NCI-H524 (cell line): ENCODE measurements around the gene GNPTG.

Source experiments
- DNase-seq, 2 experiments: peaks; one replicate each; lab custom pipeline; 2025; lab: John Stamatoyannopoulos, UW

GNPTG gene

DNA sequence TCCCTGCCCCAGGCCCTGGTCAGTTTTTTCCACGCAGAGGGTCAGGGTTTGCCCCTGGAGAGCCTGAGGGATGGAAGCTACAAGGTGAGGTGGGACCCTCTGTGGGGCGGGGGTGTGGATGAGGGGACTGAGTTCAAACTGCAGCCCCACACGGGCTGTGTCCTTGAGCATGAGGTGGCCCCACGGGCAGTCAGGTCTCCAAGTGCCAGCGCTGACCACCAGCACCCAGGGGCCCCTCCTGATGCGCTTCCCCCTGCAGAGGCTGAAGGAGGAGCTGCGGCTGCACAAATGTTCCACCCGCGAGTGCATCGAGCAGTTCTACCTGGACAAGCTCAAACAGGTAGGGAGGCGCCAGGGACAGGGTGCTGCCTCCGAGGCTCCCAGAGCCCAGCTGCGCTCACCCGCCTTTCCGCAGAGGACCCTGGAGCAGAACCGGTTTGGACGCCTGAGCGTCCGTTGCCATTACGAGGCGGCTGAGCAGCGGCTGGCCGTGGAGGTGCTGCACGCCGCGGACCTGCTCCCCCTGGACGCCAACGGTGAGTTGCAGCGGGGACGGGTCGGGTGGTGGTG is 4.4 kb upstream of the GNPTG start:
- DNase-seq: no peak

GRCh38 chr16:1347962-1348361 is 3.8 kb upstream of the GNPTG start:
- DNase-seq: no peak

DNA sequence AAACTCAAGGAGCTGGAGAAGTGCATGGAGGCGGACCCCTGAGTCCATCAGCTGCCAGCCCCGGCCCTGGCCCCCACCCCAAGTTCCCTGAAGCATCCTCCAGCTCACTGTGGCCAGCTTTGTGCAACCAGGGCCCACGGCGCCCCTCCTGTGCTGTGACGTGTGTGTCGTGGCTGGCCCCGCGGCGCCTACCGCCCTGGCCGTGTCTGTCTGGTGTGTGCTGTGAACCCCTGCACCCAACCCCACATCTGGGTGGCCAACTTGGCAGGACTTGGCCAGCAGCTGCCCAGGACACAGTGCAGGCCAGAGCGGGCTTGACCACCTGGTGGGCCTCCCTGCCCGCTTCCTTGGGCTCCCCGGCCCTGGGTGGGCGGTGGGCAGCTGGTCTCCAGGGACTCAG is 3.3 kb upstream of the GNPTG start:
- no peak for DNase-seq

DNA sequence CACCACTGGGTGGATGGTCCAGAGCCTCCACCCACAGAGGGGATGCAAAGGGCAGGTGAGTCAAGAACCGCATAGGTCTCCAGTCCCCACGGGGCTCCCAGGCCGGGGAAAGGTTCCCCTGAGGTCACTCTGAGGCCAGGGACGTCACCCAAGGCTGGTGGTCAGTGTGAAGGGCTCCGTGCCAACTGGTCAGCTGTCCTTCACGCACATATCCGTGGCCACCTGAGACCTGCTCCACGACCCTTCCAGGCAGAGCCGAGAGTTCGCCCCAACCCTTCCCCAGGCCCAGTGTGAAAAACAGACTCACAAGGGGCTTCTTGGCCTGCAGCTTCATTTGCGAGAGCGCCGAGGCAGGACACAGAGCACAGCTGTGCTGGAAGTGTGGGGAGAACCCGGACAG is 2.8 kb upstream of the GNPTG start:
- DNase-seq: no peak

GRCh38 chr16:1349351-1349750 is 2.4 kb upstream of the GNPTG start:
- DNase-seq: no peak

DNA sequence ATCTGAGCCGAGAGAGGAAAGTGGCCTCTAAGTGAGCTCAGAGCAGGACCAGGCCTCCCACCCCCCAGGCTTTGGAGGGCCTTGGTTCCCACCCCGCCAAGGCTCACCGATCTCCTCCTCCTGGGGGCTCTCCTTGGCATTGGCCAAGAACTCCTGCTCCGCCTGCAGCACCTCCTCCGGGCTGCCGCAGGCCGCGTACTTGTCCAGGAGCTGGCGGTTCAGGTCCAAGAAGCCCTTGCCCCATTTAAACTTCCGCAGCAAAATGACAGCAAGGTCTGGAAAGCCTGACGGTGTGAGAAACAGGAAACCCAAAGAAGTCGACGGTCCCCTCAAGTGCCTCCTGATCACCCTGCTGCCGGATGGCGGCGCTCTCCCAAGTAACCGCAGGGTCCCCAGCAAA is 1.8 kb upstream of the GNPTG start:
- DNase-seq: no peak

DNA sequence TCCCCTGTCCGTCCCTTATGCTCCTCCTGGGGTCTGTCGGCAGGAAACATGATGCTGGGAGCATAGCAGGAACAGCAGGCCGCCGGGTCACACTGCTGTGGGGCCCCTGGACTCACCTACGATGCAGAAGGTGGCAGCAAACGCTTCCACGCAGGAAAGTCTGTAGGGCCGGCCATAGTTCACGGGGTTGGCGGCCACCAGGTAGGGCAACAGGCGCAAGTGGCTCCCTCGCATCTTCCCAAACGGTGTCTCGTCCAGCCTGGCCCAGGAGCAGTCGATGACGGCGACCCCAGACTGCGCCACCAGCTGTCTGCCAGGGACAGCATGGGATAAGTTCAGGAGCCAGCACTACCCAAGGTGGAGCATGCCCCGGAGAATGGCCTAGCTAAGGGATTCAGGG is 1.0 kb upstream of the GNPTG start:
- no peak for DNase-seq

DNA sequence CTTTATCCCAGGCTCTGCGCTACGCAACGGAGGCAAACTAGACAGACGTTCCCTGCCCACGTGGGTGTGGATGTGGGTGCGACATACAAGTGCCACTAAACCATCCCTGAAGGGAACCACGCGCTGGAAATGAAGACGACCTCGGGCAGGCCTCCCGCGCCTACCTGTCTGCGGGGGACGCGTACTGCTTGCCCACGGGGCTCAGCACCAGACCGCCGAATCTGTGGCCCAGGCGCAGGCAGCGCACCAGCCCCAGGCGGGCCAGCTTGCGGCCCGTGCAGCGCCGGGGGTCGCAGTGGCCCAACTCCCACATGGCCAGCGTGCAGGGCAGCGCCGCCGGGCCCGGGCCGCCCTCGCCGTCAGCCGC is 533 bp upstream of the GNPTG start:
- DNase-seq: no peak

GRCh38 chr16:1354815-1355540 is 3.2 kb downstream of the GNPTG start:
- no peak for DNase-seq

DNA sequence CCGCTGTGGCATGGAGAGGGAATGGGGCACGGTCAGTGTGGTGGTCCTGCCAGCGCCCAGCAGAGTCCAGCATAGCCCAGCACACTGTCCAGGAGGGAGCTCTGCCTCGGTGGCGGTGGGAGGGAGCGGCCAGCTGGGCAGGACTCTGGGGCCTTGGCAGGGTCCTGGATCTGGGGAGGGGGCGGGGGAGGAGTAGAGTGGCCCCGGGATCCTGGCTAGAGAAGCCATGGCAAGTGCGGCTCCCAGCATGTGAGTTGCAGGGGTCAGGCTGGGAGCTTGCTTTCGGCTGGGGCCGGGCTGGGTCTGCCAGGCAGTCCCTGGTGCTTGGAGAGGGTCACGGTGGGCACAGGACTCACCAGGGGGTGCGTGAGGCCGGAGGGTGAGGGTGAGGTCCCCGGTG is 3.9 kb downstream of the GNPTG start:
- DNase-seq: no peak

DNA sequence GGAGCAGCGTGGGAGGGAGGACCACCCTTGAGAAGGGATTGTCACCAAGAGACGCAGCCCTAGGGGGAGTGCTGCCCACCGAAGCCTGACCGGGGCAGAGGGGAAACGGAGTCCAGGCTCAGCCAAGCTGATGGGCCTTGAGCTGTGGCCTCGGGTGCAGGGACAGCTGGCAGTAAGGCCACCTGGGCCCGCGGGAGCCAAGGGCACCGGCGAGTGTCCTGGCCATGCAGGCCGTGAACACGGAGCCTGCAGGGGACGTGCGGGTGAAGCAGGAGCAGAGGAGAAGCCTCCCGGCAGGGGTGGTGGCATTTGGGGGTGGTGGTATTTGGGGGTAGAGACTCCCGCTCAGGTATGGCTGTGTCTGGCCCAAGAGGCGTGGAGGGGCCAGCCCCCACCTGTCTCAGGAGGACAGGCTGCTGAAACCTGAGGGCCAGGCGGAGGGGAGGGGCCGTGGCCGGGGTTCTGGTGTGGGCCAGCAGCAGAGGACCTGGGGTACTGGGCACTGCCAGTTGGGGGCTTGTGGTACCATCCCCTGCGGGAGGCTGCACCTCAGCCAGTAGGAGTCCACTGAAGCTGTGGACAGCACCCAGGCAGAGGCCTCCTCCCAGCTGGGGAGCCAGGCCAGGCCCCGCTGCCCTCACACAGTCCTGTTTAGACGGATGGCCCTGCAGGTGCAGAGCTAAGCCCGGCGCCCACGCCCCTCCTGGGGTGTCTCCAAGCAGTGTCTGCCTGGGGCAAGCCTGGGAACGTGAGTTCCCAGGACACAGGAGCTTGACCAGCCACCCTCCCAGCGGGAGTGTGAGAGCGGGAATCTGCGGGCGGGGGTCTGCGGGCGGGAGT is 4.5 kb downstream of the GNPTG start:
- no peak for DNase-seq

DNA sequence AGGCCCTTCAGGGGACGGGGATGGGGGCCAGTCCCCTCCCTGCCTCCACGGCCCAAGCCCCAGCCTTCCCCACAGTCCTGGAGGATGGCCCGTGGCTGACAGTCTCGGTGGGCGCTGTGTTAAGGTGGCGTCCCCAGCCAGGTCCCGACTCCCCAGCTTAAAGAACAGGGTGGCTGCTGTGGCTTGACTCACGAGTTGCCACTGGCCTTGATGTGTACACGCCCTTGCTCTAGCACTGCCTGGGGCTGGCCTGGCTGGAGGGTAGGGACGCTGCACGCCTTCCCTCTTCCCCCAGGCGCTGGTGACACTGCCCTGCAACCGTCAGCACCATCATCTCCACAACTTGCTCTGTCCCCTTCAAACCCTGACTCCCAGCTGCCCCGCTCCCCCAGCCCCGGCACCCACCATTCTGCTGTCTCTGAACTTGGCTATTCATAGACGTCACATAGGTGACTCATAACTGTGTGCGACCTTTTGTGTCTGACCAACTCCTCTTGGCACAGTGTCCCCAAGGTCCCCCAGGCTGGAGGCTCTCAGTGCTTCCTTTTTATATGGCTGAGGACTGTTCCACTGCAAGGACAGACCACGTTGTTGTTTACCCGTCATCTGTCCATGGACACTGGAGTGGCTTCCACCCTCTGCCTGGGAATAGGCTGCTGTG is 6.3 kb downstream of the GNPTG start:
- no peak for DNase-seq

DNA sequence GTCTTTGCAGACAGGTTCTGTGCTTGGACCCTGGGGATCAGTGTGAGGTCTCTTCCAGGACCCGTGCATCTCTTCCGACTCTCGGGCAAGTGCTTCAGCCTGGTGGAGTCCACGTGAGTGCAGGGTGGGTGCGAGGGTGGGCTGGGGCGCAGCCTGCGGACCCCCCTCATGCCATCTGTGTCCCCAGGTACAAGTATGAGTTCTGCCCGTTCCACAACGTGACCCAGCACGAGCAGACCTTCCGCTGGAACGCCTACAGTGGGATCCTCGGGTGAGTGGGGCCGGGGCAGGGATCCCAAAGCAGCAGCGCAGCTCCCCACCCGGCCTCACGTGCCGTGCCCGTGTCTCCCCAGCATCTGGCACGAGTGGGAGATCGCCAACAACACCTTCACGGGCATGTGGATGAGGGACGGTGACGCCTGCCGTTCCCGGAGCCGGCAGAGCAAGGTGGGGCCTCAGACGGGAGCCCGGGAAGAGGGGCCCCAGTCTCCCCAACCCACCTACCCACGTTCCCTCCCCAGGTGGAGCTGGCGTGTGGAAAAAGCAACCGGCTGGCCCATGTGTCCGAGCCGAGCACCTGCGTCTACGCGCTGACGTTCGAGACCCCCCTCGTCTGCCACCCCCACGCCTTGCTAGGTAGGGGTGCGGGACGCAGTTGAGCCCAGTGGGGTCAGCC is 10.1 kb downstream of the GNPTG start:
- no peak for DNase-seq

GRCh38 chr16:1362807-1363206 is 11.1 kb downstream of the GNPTG start:
- no peak for DNase-seq

DNA sequence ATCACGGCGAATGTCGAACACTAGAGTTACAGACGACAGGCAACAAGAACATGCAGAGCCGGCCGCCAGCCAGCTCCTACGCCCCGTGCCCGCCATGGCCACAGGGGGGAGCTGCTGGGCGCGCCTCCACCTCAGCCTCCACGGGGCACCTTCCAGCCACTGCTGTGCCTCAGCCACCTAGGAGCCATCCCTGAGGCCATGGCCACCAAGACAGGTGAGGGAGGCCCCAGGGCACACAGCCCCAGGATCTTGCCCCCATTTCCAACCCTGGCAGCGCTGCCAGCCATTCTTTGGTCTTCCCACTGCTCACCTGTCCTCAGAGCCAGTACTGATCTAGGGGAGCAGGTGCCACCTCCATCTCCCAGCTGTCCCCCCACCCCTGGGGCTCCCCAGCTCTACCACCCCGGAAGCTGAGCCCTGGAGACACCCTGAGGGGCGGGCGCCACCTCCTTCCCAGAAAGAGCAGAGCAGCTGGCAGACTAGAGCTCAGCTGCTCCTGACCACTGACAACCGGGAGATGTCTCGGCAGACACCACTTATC is 11.8 kb downstream of the GNPTG start:
- DNase-seq: peak in 1 of 2 experiments; percentile 53

DNA sequence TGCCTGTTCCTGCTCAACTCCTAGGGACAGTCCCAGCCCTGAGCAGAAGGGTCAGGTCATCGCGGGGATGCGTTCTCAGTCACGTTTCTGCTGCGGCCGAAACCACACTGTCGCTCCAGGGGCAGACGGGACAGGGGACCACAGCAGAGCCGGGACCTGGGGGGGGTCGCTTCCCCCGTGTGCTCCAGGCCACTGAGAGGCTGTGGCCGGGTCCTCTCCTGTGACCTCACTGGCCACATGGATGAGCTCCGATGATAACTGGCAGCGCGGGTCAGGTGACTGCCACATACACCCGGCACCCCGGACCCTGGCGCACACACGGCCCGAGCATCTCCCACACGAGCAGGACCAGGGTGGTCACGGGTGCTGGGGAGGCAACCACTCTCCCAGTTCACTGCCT is 12.8 kb downstream of the GNPTG start:
- no peak for DNase-seq

DNA sequence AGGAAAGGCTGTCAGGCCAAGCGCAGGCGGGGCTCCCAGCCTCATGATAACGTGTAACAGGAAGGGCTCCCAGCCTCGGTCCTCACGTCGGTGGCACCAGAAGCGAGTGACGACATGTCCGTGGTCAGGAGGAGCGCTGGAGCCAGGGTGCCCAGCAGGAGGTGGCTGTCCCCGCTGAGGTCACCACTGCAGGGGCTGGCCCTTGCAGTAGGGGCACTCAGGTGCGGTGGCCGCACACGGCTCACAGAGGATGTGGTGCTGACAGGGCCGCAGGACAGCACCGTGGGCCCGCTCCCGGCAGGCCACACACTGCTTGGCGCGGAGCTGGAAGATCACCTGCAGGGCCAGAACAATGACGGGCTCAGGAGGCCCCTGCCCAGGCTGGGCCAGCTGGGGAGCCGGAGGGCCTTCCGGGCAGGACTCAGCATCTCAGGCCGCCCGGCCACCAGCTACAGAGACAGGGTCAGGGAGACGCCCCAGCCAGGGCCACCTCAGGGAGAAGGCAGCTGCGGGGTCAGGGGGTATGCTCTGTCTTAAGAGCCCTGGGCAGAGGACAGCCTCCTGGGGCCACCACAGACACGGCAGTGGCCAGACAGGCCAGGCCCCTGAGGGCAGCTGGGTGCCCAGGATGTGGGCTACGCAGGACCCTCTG is 14.5 kb downstream of the GNPTG start:
- DNase-seq: no peak

DNA sequence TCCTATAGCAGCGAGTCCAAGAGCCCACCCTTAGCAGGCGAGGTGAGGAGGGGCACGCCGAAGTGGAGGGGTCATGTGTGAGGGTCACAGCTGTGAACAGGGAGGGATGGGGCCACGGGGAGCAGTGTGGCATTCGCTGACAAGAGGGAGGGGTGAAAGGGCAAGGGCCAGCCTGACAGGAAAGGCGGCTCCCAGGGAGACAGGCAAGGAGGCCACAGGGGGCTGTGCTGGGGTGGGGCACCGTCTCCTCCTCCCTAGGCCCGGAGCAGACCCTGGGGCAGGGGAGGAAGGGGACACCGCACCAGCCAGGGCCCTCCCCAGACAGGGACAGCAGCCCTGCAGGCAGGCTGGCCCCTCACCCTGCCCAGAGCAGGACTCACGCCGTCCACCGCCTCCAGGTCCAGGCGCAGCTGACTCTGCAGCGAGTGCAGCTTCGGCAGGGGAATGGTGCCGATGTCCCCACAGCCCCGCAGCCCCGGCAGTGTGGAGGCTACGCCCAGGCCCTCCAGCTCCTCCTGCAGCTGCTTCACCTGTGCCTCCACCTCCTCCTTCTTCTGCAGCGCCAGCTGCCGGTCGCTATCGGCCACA is 15.1 kb downstream of the GNPTG start:
- DNase-seq: no peak

DNA sequence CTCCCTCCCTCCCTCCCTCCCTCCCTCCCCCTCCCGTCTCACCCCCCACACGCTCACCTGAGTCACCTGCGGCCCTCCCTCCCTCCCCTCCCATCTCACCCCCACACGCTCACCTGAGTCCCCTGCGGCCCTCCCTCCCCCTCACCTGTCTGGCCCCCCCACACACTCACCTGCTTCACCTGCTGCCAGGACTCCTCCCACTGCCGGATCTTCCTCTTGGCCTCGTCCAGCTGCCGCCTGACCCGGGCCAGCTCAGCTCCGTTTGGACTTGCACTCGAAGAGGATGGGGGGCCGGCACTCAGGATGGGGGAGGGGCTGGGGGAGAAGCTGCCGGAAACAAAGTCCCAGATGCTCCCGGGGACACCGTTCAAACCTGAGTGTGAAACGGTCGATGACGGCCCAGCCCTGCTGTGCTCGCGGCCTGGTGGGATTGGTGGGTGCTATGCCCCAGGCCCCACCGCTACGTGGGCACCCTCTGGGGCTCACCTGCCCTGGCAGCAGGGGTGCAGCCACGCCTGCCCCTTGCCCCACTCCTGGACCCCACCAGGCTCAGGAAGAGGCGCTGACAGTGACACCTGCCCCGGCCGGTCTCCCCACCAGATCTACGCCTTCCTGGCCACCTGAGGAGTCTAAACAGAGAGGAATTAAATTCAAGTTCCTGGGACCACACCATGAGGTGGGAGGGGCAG is 15.9 kb downstream of the GNPTG start:
- no peak for DNase-seq
